Neural progenitor cell (in vitro differentiated cells): ENCODE measurements around the gene TMEFF2. TPM values are rescaled to one million over a fixed set of nuclear protein-coding genes. Genes with fewer than 3 reads are reported as not detected.

Experiments
- DNase-seq: peaks from one replicate; pipeline ENCODE4 v3.0.0-alpha.2; 2016; ENCODE audit warnings: low spot score
- H2AFZ ChIP-seq: fragments of 200-600 bp; sonication (generic); replicated peaks from 2 replicates; pipeline ENCODE4 v1.6.1; 2016; ENCODE audit warnings: antibody characterized with exemption
- H3F3A ChIP-seq: fragments of 200-600 bp; sonication (generic); 2 replicates; pipeline ENCODE4 v1.6.1; 2016; ENCODE audit warnings: antibody characterized with exemption, low read depth
- H3K27ac ChIP-seq: fragments of 200-600 bp; sonication (generic); 2 replicates; pipeline ENCODE4 v1.5.1; 2016; ENCODE audit warnings: mild to moderate bottlenecking
- H3K27me3 ChIP-seq: fragments of 200-600 bp; sonication (generic); 2 replicates; pipeline ENCODE4 v1.6.1; 2016; ENCODE audit warnings: mild to moderate bottlenecking, moderate library complexity
- H3K36me3 ChIP-seq: fragments of 200-600 bp; sonication (generic); 2 replicates; pipeline ENCODE4 v1.5.1; 2016
- H3K4me1 ChIP-seq: fragments of 200-600 bp; sonication (generic); 2 replicates; pipeline ENCODE4 v1.6.1; 2016; ENCODE audit warnings: mixed run types
- H3K4me2 ChIP-seq: fragments of 200-600 bp; sonication (generic); 2 replicates; pipeline ENCODE4 v1.6.1; 2016
- H3K4me3 ChIP-seq: fragments of 200-600 bp; sonication (generic); 2 replicates; pipeline ENCODE4 v1.5.1; 2016
- H3K79me2 ChIP-seq: fragments of 200-600 bp; sonication (generic); 2 replicates; pipeline ENCODE4 v1.6.1; 2016; ENCODE audit warnings: low read depth
- H3K9ac ChIP-seq: fragments of 200-600 bp; sonication (generic); 2 replicates; pipeline ENCODE4 v1.6.1; 2016
- H3K9me3 ChIP-seq: fragments of 200-600 bp; sonication (generic); 2 replicates; pipeline ENCODE4 v1.5.1; 2016; ENCODE audit warnings: low read depth
- H4K20me1 ChIP-seq: fragments of 200-600 bp; sonication (generic); 2 replicates; pipeline ENCODE4 v1.6.1; 2016; ENCODE audit warnings: low read depth
- H3K27ac Mint-ChIP-seq: 3 replicates; pipeline ENCODE4 v1.8.0; 2021; ENCODE audit warnings: mixed read lengths
- H3K27me3 Mint-ChIP-seq: 2 replicates; pipeline ENCODE4 v1.8.0; 2022; ENCODE audit warnings: low read depth, mild to moderate bottlenecking, inconsistent platforms, moderate library complexity, mixed read lengths; ENCODE audit not compliant: insufficient read depth
- H3K36me3 Mint-ChIP-seq: 3 replicates; pipeline ENCODE4 v1.8.0; 2021; ENCODE audit warnings: mixed read lengths
- H3K4me1 Mint-ChIP-seq: 3 replicates; pipeline ENCODE4 v1.8.0; 2021; ENCODE audit warnings: mixed read lengths
- H3K4me3 Mint-ChIP-seq: 3 replicates; pipeline ENCODE4 v1.8.0; 2021; ENCODE audit warnings: mild to moderate bottlenecking, moderate library complexity, mixed read lengths
- H3K9me3 Mint-ChIP-seq: 3 replicates; pipeline ENCODE4 v1.8.0; 2020; ENCODE audit warnings: mixed read lengths
- CTCF ChIP-seq: fragments of 200-600 bp; sonication (generic); IDR thresholded peaks from 2 replicates; pipeline ENCODE4 v1.5.1; 2017; ENCODE audit warnings: antibody characterized with exemption, mild to moderate bottlenecking
- EZH2 ChIP-seq: fragments of 200-600 bp; sonication (generic); IDR thresholded peaks from 2 replicates; pipeline ENCODE4 v1.6.1; 2017; ENCODE audit warnings: antibody characterized with exemption, mild to moderate bottlenecking, moderate library complexity
- EZH2phosphoT487 ChIP-seq: fragments of 200-600 bp; sonication (generic); IDR thresholded peaks from 2 replicates; pipeline ENCODE4 v1.6.1; 2017; ENCODE audit warnings: antibody characterized with exemption
- total RNA-seq: library from RNA; depleted of rRNA; stranded (reverse); fragments of >200 nt; gene quantifications from 2 replicates; pipeline ENCODE4 v1.2.3, GENCODE V29; 2015; ENCODE audit warnings: low replicate concordance

TMEFF2 gene
- total RNA-seq, 1 donor from 2014 or later, result 1.7 TPM

DNA sequence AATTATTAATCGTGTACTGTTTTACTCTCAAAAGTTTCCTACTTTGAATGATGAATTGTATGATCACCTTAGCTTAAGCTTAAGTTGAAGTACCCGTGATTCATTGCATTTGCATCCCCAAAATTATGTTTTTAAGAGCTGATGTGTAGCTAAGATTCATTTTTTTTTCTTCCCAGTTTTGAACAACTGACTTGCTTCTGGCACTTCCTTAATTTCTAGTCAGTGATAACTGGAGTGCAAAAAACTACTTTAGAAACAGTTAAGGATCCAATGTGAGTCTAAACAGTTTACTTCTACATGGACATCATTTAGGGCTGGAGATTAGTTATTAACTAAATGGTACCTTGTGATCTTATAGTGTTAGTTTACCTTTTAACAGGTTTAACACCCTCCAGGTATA lies 223.9 kb downstream of the TMEFF2 start:
- H3K9me3 Mint-ChIP-seq, result no peaks in the 10 kb centered on the region
- TF ChIP-seq EZH2phosphoT487, result no peak
- no peak for TF ChIP-seq CTCF
- TF ChIP-seq EZH2, result no peak

GRCh38 chr2:191968120-191968519 lies 226.6 kb downstream of the TMEFF2 start:
- no peak for DNase-seq
- no peaks in the 10 kb centered on the region for H3K4me1 ChIP-seq
- Mint-ChIP-seq H3K9me3 (no peaks in the 10 kb centered on the region), H3K4me1 (no peaks in the 10 kb centered on the region), H3K27ac (no peak overlapping the region), H3K36me3 (no peaks in the 10 kb centered on the region), H3K4me3 (no peak overlapping the region), H3K27me3 (no peaks in the 10 kb centered on the region)
- H3K79me2 ChIP-seq, result no peaks in the 10 kb centered on the region
- no peak overlapping the region for H3K4me3 ChIP-seq
- H4K20me1 ChIP-seq, result no peaks in the 10 kb centered on the region
- H3K36me3 ChIP-seq, result no peaks in the 10 kb centered on the region
- no peak overlapping the region for H2AFZ ChIP-seq
- no peak overlapping the region for H3K9ac ChIP-seq
- no peak for TF ChIP-seq EZH2phosphoT487
- TF ChIP-seq EZH2, result no peak
- TF ChIP-seq CTCF, result no peak
- H3F3A ChIP-seq, result no peaks in the 10 kb centered on the region
- H3K4me2 ChIP-seq, result no peak overlapping the region
- no peak overlapping the region for H3K27ac ChIP-seq
- no peaks in the 10 kb centered on the region for H3K9me3 ChIP-seq
- H3K27me3 ChIP-seq, result no peaks in the 10 kb centered on the region

More for the DNA sequence above, 223.9 kb downstream of the TMEFF2 start:
- Histone ChIP-seq H2AFZ (no peak overlapping the region), H3K4me3 (no peak overlapping the region), H3F3A (no peaks in the 10 kb centered on the region), H3K79me2 (no peaks in the 10 kb centered on the region), H3K9ac (no peak overlapping the region), H3K27me3 (no peaks in the 10 kb centered on the region), H3K9me3 (no peaks in the 10 kb centered on the region), H3K27ac (no peak overlapping the region), H3K4me2 (no peak overlapping the region), H3K4me1 (no peaks in the 10 kb centered on the region), H3K36me3 (no peaks in the 10 kb centered on the region), H4K20me1 (no peaks in the 10 kb centered on the region)
- no peaks in the 10 kb centered on the region for H3K27me3 Mint-ChIP-seq
- H3K4me3 Mint-ChIP-seq, result no peak overlapping the region
- H3K36me3 Mint-ChIP-seq, result no peaks in the 10 kb centered on the region
- H3K4me1 Mint-ChIP-seq, result no peaks in the 10 kb centered on the region
- no peak for DNase-seq
- H3K27ac Mint-ChIP-seq, result no peak overlapping the region

DNA sequence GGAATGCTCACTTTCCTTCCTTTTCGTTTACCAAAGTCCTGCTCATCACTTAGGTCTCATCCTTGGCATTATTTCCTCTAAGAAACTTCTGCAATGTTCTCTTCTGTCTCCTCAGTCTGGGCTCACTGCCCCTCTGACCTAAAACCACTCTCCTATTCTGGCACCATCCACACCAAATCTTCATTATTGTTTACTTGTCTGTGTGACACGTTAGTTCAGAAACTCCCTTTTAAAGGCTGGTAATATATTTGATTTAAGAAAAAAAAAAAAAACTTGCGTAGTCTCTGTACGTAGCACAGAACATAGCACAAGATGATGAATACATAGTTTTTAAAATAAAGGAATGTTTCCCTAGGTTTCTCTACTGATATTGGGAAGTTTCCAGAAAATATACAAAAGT lies 229.0 kb downstream of the TMEFF2 start:
- TF ChIP-seq EZH2phosphoT487 (no peak), EZH2 (no peak), CTCF (no peak)
- H3K4me2 ChIP-seq, result no peak overlapping the region

More for the DNA sequence above, 229.0 kb downstream of the TMEFF2 start:
- Histone ChIP-seq H2AFZ (no peak overlapping the region), H3K4me3 (no peak overlapping the region), H3K79me2 (no peaks in the 10 kb centered on the region), H3K9ac (no peak overlapping the region), H3K9me3 (no peaks in the 10 kb centered on the region), H3K27ac (no peak overlapping the region), H3K27me3 (no peaks in the 10 kb centered on the region), H3F3A (no peaks in the 10 kb centered on the region), H3K36me3 (no peaks in the 10 kb centered on the region), H4K20me1 (no peaks in the 10 kb centered on the region), H3K4me1 (no peaks in the 10 kb centered on the region)
- no peak overlapping the region for H3K4me3 Mint-ChIP-seq
- H3K9me3 Mint-ChIP-seq, result no peaks in the 10 kb centered on the region
- DNase-seq, result no peak
- no peaks in the 10 kb centered on the region for H3K27me3 Mint-ChIP-seq
- H3K4me1 Mint-ChIP-seq, result no peaks in the 10 kb centered on the region
- H3K36me3 Mint-ChIP-seq, result no peaks in the 10 kb centered on the region
- H3K27ac Mint-ChIP-seq, result no peak overlapping the region
